NCI-H187 treated with DMSO at 0.1 percent for 48 hours (cell line): Measurements from ENCODE around the gene COX14.

Experiments used
- DNase-seq: peaks from one replicate; lab custom pipeline; 2025; lab: John Stamatoyannopoulos, UW

The COX14 gene

DNA sequence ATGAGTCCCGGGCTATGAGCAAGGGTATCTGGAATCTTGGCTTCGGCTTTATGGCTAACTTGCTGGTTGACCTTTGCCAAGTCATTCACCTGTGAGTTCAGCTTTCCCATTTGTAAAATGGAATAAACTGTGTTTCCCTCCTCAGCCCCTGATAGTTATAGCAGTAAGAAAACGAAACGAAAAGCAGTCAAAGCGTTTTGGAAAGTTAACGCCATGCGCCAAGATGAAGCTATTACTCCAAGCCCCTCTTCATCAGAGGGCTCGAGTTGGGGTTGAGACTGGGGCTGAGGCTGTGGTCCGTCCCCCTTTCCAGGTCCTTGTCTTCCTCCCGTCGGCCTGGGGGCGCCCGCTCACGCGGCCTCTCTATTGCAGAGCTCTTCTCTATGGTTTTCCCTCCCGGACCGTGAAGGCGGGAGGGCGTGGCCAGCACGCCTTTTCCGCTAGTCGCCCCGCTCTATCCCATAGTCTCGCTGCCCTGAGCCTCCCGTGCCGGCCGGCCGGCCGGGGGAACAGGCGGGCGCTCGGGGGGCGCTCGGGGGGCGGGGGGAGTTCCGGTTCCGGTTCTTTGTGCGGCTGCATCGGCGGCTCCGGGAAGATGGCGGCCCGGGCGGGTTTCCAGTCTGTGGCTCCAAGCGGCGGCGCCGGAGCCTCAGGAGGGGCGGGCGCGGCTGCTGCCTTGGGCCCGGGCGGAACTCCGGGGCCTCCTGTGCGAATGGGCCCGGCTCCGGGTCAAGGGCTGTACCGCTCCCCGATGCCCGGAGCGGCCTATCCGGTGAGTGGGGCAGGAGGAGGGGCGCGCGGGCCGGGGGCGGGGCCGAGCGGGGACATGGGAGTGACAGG, 27.0 kb upstream of the COX14 start, which contains the start of gene SMARCD1:
Gene SMARCD1 (plus strand): TSS at position 568 of the 840 bp plus-strand sequence. CDS start 28 bp downstream, at position 596.
- DNase-seq = peak; percentile 80

DNA sequence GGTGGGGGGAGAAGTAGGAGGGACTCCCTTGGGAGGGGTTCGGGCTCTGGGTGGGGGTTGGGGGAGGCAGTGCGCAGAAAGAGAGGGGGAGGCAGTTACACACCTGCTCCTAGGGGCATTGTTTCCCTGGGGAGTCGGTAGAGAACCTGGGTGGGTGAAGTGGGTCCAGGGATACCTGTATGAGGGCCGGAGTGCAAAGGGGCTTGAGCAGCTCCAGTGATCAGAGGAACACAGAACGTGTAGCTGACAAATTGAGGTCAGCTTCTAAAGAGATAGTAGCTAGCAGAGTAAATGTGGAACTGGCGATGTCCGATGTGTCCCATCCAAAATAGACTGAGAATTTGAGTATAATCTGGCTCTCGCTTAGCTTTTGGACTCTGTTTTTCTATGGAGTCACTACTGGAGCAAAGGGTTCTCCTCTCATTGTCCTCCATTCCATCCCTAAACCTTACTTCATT, 26.4 kb upstream of the COX14 start:
- DNase-seq = no peak

DNA sequence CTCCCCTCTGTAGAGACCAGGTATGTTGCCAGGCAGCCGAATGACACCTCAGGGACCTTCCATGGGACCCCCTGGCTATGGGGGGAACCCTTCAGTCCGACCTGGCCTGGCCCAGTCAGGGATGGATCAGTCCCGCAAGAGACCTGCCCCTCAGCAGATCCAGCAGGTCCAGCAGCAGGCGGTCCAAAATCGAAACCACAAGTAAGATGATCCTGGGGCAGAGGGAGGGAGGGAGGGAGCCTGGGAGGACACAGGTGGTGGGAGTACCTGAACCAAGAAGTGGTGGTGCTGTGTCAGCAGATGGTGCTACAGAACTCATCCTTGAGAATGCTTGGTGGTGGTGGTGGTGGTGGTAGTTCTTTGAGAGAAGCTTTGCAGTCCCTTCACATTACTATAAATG, 25.9 kb upstream of the COX14 start:
- no peak for DNase-seq

- DNase-seq = no peak
Measured at GRCh38 chr12:50087151-50087550, 24.9 kb upstream of the COX14 start.

GRCh38 chr12:50087995-50088394, 24.0 kb upstream of the COX14 start:
- no peak for DNase-seq

DNA sequence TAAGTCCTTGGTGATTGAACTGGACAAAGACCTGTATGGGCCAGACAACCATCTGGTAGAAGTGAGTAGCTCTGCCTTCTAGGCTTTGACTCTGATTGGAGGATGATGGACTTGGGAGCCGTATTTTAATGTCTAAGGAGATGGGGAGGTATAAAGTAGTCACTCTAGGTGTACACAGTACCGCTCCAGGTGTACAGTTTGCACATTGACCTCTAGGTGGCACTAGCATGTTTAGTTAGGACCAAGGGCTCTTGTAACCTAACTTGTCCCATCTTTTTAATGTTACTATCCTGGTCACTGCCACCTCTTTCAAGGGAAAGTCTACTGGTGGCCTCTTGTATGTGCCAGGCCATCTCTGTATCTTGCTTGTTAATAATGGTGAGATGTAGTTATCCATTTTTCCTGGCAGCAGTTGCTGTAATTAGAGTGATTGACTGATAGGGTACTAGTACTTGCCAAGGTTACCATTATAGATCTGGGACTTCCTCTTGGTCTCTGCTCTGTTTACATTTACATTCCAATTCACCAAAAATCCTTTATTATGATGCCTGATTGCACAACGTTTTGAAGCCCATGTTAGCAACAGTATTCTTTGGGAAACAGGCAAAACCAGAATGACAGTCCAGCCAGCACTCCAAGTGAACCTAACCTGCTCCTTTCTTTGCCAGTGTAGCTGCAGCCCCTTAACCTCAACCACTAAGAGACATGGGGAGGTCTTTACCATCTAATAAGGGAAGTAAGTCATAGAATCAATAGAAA, 23.3 kb upstream of the COX14 start:
- no peak for DNase-seq

DNA sequence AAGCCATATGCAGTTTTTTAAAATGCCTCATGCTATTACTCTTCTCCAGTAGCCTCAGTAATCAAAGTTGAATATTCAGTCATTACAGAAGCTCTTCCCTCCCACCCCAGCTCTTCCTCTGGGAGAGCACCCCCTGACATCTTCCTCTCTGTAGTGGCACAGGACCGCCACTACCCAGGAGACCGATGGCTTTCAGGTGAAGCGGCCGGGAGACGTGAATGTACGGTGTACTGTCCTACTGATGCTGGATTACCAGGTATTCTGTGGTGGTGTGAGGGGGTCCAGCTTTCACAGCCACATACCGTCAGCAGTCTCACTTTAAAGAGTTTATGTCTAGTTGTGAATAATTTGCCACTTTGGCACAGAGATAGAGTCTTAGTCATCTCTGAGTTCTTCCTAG, 22.3 kb upstream of the COX14 start:
- no peak for DNase-seq

DNA sequence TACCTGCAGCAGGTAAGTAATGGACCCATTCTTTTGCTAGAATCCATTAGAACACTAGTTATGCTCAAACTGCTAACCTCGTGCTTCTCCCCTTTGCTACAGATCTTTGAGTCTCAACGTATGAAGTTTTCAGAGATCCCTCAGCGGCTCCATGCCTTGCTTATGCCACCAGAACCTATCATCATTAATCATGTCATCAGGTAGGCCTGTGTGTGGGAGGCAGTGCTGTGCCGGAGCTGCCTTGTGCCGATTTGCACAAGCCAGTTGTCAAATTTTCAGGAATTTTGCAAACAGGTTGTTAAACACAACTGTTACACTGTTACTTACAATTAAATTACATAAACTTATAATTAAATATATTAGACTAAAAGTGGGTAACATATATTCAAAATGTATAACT, 21.6 kb upstream of the COX14 start:
- no peak for DNase-seq

GRCh38 chr12:50097952-50098351, 14.1 kb upstream of the COX14 start:
- no peak for DNase-seq

GRCh38 chr12:50099302-50100008, 12.6 kb upstream of the COX14 start:
- no peak for DNase-seq

GRCh38 chr12:50100561-50100960, 11.5 kb upstream of the COX14 start:
- DNase-seq = no peak

DNA sequence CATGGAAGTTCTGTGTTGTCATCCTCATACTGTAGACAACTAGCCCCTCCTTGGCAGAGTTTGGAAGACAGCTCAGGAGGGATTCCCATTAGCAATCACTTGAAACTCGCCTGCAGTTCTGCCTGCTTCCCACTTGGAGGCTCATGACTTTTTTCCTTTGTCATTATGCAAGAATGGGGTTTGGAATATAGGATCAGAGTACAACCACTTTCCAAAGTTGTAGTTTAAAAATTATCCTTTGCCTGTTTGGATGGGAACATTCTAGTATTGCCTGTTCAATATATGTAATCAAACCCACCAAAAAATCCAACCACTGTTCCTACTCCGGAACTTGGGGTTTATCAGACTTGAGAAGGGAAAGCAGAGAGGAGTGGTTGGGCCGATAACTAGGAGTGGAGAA, 10.4 kb upstream of the COX14 start:
- no peak for DNase-seq

GRCh38 chr12:50102131-50102531, 9.9 kb upstream of the COX14 start:
- DNase-seq = no peak

DNA sequence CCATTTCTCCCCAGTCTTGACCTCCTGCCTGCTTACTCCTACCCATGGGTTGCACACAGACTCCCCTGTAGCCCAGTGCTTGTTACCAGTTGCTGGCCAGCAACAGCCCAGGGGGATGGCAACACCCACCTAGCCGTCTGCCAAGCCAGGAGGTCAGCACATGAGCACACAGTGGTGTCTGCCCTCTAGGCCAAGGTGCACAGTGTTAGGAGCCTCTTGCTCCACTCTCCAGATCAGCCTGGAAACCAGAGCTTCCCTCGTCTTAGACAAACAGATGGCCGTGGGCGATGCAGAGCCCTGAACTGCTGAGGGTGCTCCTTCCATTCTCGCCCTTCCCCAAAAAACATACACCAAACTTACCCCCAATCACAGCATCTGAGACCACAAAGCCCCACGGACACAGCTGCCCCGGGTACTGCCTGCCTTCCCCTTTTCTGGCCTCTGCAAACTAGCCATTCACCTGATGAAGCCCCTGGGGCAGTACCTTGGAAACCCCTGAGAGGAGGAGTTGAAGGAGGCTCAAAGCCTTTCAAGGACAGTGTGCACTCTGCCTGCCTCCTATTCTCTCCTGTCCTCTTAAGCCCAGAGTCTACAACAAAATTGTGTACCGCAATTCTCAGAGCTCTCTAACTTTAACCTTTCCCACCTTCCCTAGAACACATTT, 9.3 kb upstream of the COX14 start:
- no peak for DNase-seq

DNA sequence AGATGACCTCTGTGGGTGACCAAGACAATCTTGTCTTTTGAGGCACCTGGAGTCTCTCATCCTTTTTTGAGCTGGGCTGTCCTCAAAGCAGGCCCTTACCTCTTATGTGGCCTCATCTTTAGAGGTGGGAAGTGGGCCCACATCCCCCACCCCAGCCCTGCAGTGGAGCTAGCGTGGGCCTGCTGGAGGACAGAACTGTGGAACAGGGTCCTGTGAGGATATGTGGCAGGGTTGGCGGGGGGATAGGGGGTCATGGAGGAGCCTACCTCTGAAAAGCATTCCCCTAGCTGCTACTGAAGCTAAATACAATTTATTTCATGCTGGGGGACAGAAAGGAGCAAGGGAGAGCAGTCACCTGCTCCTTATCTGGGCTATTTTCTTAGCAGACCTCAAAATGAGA, 8.7 kb upstream of the COX14 start:
- no peak for DNase-seq

- DNase-seq = peak; percentile 44
Measured at GRCh38 chr12:50103767-50104321, 8.2 kb upstream of the COX14 start, which contains the start of gene GPD1. Gene GPD1, plus strand, starts transcription at chr12:50104008. Its CDS starts 43 bp downstream, at chr12:50104051.

DNA sequence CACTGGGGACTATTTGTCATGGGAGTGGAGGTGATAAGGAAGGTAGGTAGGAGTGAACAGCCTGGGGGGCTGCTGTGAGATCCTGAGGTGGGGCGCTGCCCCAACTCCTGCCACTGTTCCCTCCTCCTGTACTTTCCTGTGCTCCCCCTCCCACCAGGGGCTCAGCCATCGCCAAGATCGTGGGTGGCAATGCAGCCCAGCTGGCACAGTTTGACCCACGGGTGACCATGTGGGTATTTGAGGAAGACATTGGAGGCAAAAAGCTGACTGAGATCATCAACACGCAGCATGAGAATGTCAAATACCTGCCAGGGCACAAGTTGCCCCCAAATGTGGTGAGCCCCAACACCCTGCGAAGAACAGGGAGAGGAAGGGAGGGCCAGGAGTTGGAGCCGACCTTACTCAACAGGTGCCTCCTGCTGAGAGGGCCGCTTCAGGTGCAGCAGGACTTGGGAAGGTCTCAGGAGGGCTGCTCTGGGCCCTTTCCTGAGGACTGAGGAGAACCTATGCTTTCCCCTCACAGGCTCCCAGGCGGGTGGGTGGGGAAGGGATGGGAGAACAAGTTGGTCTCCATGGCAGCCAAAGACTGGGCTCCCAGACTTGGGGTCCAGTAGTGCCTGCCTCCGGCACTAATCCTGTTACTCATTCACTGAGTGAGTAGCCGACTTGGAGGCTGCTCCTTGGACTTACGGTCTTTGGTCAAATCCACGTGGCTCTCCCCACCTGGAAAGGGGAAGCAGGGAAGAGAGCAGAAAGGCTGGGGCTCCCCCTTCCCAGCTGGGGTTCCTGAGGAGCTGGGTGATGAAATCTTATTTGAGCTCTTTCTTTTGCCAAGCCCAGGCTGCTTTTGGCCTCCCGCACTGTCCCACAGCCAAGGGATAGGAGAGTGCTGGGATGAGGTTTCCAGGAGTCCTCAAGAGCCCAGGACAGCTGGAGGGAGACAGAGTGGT, 7.3 kb upstream of the COX14 start:
- no peak for DNase-seq

- DNase-seq = no peak
Measured at GRCh38 chr12:50105913-50106450, 6.1 kb upstream of the COX14 start.

GRCh38 chr12:50106907-50107306, 5.1 kb upstream of the COX14 start:
- no peak for DNase-seq
